NB4 (cell line): Measurements from ENCODE around the gene CD74.
"Not testable (repeated sequence)": the region's sequence is repeated elsewhere in the genome, so short reads cannot be mapped to it uniquely, and the experiment has no call there.

Experiments
- DNase-seq: peaks from one replicate; pipeline ENCODE4 v3.0.0; 2010; ENCODE audit warnings: low read depth
- H3K4me3 ChIP-seq: one replicate; pipeline ENCODE4 v1.5.1; 2011; ENCODE audit warnings: mild to moderate bottlenecking, low read depth, low read length, moderate library complexity
- CTCF ChIP-seq: IDR thresholded peaks from one replicate; pipeline ENCODE4 v1.5.1; 2012; ENCODE audit warnings: low read depth, low read length
- MAX ChIP-seq: IDR thresholded peaks from 2 replicates; pipeline ENCODE4 v1.6.1; 2011; ENCODE audit warnings: low read depth, low read length
- MYC ChIP-seq: IDR thresholded peaks from 2 replicates; pipeline ENCODE4 v1.6.1; 2011; ENCODE audit warnings: low read depth, low read length
- POLR2A ChIP-seq: IDR thresholded peaks from 2 replicates; pipeline ENCODE4 v1.6.1; 2011; ENCODE audit warnings: mild to moderate bottlenecking; ENCODE audit not compliant: insufficient read length; ENCODE audit errors: extremely low read depth

CD74 gene

GRCh38 chr5:150457121-150457520 is 44.4 kb upstream of the CD74 start:
- no peak overlapping the region for H3K4me3 ChIP-seq
- DNase-seq = peak; percentile 45
- peak; percentile 16; the same call in 1 of the 2 replicates for TF ChIP-seq MAX
- TF ChIP-seq MYC = no peak

- no peak overlapping the region for H3K4me3 ChIP-seq
- TF ChIP-seq MAX (no peak), POLR2A (no peak), MYC (no peak), CTCF (no peak)
- peak; percentile 60 for DNase-seq
Observed at GRCh38 chr5:150454492-150455229, 42.0 kb upstream of the CD74 start.

- peak; percentile 68 for DNase-seq
- not testable (repeated sequence) for H3K4me3 ChIP-seq
Observed at GRCh38 chr5:150454027-150454426, 41.3 kb upstream of the CD74 start.

- DNase-seq = no peak
- TF ChIP-seq POLR2A = no peak
- no peak for TF ChIP-seq CTCF
- no peak for TF ChIP-seq MAX
- no peak for TF ChIP-seq MYC
Observed at GRCh38 chr5:150452914-150453313, 40.2 kb upstream of the CD74 start.

GRCh38 chr5:150451594-150451993 is 38.9 kb upstream of the CD74 start:
- H3K4me3 ChIP-seq = no peak overlapping the region
- no peak for DNase-seq
- TF ChIP-seq MAX = no peak
- no peak for TF ChIP-seq CTCF
- TF ChIP-seq POLR2A = no peak
- no peak for TF ChIP-seq MYC

More at GRCh38 chr5:150452914-150453313, 40.2 kb upstream of the CD74 start:
- H3K4me3 ChIP-seq = no peak overlapping the region

GRCh38 chr5:150449517-150450339 is 37.0 kb upstream of the CD74 start, which contains the start of gene RPS14:
RPS14 (minus strand) TSS chr5:150449739; CDS start chr5:150447733, 2,006 bp downstream.
- H3K4me3 ChIP-seq = peak within 1 kb of the TSS; percentile 95
- TF ChIP-seq MAX (peak; percentile 64), MYC (peak; percentile 34; the same call in 1 of the 2 replicates), CTCF (peak; percentile 76), POLR2A (peak; percentile 92)
- DNase-seq = peak; percentile 95
